Peyer's patch (tissue), 4 donors: Measurements from ENCODE around the gene TMX2. TPM values are rescaled to one million over a fixed set of nuclear protein-coding genes. Genes with fewer than 3 reads are reported as not detected.

Experiments used
- DNase-seq, 3 donors: peaks; one replicate each; pipeline ENCODE4 v3.0.0-alpha.2; 2017 to 2019
- H3K27ac ChIP-seq, 4 donors: fragments of 200-600 bp; sonication (generic); one replicate each; pipeline ENCODE4 v1.5.1; 2016 to 2019
- H3K27me3 ChIP-seq, 2 donors: fragments of 200-600 bp; sonication (generic); one replicate each; pipeline ENCODE4 v1.5.1; 2019
- H3K36me3 ChIP-seq, 3 donors: fragments of 200-600 bp; sonication (generic); one replicate each; pipeline ENCODE4 v1.5.1; 2016 to 2019
- H3K4me1 ChIP-seq, 4 donors: fragments of 200-600 bp; sonication (generic); one replicate each; pipeline ENCODE4 v1.5.1; 2016 to 2019
- H3K4me3 ChIP-seq, 4 donors: fragments of 200-600 bp; sonication (generic); 1 replicate in 3 of 4; 2 replicates in 1 of 4; pipeline ENCODE4 v1.5.1; 2016 to 2019; ENCODE audit warnings: mild to moderate bottlenecking in 1 of 4
- H3K9me3 ChIP-seq, 4 donors: fragments of 200-600 bp; sonication (generic); one replicate each; pipeline ENCODE4 v1.5.1; 2016 to 2019; ENCODE audit warnings: mild to moderate bottlenecking in 1 of 4
- POLR2A ChIP-seq, 2 donors: fragments of 450-650 bp; IDR thresholded peaks; one replicate each; pipeline ENCODE4 v1.5.1; 2017; ENCODE audit warnings: antibody characterized with exemption in 2 of 2, mild to moderate bottlenecking in 2 of 2, moderate library complexity in 2 of 2
- total RNA-seq, 4 donors: library from RNA; depleted of rRNA; stranded (reverse); fragments of >200 nt; gene quantifications; one replicate each; pipeline ENCODE4 v1.1.0, GENCODE V29; 2016
- TF ChIP-seq, protein P1 (sequence below), 6 experiments: fragments of 450-650 bp in 4 of 6; fragments of 200-600 bp in 2 of 6; sonication (generic) in 1 of 6; IDR thresholded peaks; one replicate each; pipeline ENCODE4 v1.5.1; 2017 to 2019; ENCODE audit warnings: antibody characterized with exemption in 6 of 6, mild to moderate bottlenecking in 3 of 6, moderate library complexity in 1 of 6

TMX2 gene
- total RNA-seq, 4 donors from 2014 or later: 18.2 to 86.0 (median 74.9) TPM

DNA sequence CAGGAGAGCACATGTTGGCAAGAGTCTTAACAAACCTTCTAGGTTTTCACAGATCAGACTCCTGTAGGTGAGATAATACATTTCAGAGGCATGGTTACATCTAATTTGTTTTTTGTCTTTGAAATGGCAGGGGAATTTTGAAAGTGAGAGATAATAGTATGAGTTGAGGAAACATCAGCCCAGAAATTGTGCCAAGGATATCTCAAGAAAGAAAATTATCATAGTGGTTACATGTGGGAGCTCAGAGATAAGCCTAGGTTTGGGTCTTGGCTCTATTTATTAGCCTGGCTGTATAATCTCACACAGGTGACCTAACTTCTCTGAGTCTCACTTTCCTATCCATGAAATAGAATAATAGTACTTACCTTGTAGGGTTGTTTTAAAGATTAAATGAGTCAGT is 38.8 kb downstream of the TMX2 start:
- no peak for TF ChIP-seq POLR2A (IDR thresholded peaks at IDR 0.05)
- TF ChIP-seq, protein P1, sequence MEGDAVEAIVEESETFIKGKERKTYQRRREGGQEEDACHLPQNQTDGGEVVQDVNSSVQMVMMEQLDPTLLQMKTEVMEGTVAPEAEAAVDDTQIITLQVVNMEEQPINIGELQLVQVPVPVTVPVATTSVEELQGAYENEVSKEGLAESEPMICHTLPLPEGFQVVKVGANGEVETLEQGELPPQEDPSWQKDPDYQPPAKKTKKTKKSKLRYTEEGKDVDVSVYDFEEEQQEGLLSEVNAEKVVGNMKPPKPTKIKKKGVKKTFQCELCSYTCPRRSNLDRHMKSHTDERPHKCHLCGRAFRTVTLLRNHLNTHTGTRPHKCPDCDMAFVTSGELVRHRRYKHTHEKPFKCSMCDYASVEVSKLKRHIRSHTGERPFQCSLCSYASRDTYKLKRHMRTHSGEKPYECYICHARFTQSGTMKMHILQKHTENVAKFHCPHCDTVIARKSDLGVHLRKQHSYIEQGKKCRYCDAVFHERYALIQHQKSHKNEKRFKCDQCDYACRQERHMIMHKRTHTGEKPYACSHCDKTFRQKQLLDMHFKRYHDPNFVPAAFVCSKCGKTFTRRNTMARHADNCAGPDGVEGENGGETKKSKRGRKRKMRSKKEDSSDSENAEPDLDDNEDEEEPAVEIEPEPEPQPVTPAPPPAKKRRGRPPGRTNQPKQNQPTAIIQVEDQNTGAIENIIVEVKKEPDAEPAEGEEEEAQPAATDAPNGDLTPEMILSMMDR (IDR thresholded peaks at IDR 0.05): no peak
- no peaks in the 10 kb centered on the region for H3K36me3 ChIP-seq
- H3K4me3 ChIP-seq: no peak overlapping the region
- no peaks in the 10 kb centered on the region for H3K27me3 ChIP-seq
- DNase-seq: no peak
- H3K4me1 ChIP-seq: peaks cover 0 to 6% (median 0%) of the 10 kb centered on the region in 4 donors
- no peak overlapping the region for H3K27ac ChIP-seq
- H3K9me3 ChIP-seq: no peaks in the 10 kb centered on the region

DNA sequence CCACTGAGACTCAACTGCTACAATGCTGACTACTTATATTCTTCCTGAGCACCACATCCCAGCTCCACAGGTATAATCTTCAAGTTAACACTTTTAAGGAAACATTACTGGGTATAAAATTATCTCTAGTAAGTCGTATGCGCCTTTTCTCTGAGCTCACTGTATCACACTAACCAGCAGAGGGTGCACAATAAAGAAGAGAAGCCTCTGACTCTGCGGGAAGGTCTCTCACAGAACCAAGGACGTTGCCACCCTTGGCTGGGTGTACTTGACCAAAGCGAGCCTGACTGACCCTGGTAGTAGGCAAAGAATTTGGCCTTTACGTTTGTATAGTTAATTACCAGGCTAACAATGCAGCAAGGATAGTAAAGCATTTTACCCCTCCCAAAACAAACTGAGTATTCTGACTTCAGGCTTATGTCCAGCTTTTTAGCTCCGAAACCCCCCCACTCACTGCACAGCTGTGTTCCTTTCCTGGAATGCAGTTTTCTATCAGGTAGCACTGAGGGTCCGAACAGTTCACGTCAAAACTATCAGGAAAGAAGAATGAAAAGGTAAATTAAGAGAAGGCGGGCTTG is 39.4 kb downstream of the TMX2 start, which contains the start of gene BTBD18:
Gene BTBD18, minus strand, starts transcription at position 144 of the 578 bp plus-strand sequence. CDS start 631 bp downstream, outside the sequence.
- Histone ChIP-seq H3K27me3 (no peaks in the 10 kb centered on the region), H3K9me3 (no peaks in the 10 kb centered on the region), H3K27ac (no peak within 1 kb of the TSS), H3K4me3 (no peak within 1 kb of the TSS), H3K4me1 (peaks cover 0 to 6% (median 0%) of the 10 kb centered on the region in 4 donors), H3K36me3 (no peaks in the 10 kb centered on the region)
- TF ChIP-seq POLR2A (IDR thresholded peaks at IDR 0.05): no peak
- TF ChIP-seq, protein P1 (IDR thresholded peaks at IDR 0.05): peak in 4 of 6 experiments; percentile 33 to 81 (median 76)
- DNase-seq: peak in 1 of 3 donors; percentile 68

DNA sequence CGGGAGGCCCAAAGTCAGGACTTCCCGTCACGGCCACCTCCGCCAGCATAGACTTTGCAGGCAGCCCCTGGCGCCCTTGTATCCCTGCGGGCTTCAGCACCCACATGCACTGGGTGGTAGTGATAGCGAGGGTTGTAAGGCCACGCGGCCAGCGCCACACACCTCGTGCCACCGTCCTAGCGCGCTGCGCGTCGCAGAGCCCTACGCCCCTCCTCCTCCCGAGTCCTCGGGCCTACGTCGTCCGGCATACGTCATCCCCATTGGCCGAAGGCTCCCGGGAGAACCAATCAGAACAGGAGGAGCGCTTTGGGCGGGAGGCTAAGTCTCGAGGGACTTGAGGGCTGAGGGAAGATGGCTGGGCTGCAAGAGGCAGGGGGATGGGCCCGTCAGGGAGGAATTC is 40.6 kb downstream of the TMX2 start:
- no peak for TF ChIP-seq POLR2A (IDR thresholded peaks at IDR 0.05)
- TF ChIP-seq, protein P1 (IDR thresholded peaks at IDR 0.05): no peak
- no peaks in the 10 kb centered on the region for H3K36me3 ChIP-seq
- H3K4me3 ChIP-seq: no peak overlapping the region
- H3K4me1 ChIP-seq: peaks cover 0 to 6% (median 0%) of the 10 kb centered on the region in 4 donors
- H3K27ac ChIP-seq: no peak overlapping the region
- no peak for DNase-seq
- no peaks in the 10 kb centered on the region for H3K27me3 ChIP-seq
- no peaks in the 10 kb centered on the region for H3K9me3 ChIP-seq

DNA sequence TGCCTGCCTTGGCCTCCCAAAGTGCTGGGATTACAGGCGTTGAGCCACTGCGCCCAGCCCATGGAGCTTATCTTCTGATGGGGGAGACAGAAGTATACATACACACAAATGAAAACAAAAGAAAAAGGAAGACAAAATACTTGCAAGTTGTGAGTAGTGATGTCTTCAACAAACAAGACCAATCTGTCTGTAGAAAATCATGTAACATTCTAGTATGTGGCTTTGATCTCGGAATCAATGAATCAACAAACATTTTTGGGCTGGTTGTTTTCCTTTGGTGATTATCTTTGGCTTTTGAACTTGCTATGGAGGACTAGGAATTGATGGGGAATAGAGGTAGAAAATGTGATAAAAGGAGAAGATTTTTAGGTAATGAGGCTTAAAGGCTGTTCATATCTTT is 45.8 kb downstream of the TMX2 start:
- Histone ChIP-seq H3K4me1 (no peaks in the 10 kb centered on the region), H3K27ac (no peak overlapping the region), H3K36me3 (no peaks in the 10 kb centered on the region), H3K4me3 (no peak overlapping the region), H3K27me3 (no peaks in the 10 kb centered on the region), H3K9me3 (no peaks in the 10 kb centered on the region)
- DNase-seq: no peak
- TF ChIP-seq, protein P1 (IDR thresholded peaks at IDR 0.05): no peak
- no peak for TF ChIP-seq POLR2A (IDR thresholded peaks at IDR 0.05)

DNA sequence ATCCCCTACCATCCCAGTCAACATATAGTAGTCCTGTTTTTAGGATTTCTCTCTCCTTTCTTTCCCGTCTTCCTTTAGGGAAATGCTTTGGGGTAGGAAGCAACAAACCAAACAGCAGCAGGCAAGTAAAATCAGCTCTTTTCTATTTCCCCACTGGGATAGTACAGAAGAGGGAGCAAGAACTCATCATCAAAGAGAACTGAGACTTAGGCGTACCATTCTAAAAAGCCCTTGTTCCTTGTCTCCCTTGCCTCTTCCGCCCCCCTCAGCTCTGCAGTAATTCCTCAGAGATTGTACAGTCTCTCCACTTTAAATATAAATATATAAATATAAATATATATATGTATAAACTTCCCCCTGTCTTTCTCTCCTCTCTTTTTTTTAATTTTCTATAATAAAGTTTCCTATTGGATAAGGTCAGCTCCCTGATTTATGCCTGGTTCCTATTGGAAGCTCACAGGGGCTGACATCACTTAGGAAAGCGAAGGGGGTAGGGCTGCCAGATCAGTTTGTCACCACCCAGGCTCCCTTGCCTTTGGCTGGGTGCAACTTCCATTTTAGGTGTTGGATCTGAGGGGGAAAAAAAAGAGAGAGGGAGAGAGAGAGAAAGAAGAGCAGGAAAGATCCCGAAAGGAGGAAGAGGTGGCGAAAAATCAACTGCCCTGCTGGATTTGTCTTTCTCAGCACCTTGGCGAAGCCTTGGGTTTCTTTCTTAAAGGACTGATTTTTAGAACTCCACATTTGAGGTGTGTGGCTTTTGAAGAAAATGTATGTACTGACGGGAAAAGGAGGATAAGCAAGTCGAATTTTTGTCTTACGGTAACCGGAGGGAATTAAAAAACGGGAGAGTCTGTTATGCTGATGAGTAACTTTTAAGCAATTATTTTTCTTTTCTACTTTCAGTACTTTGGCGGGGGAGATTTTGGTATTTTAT is 49.2 kb downstream of the TMX2 start, which contains the start of gene CTNND1:
Gene CTNND1, plus strand, starts transcription at position 502 of the 934 bp plus-strand sequence. CDS start 29,677 bp downstream, outside the sequence.
- Histone ChIP-seq H3K36me3 (no peaks in the 10 kb centered on the region), H3K27me3 (no peaks in the 10 kb centered on the region), H3K27ac (peak within 1 kb of the TSS; percentile 32 to 97 (median 86)), H3K4me3 (peak within 1 kb of the TSS; percentile 25 to 63 (median 52)), H3K9me3 (no peaks in the 10 kb centered on the region), H3K4me1 (peaks cover 0 to 19% (median 0%) of the 10 kb centered on the region in 4 donors)
- peak; percentile 48 to 90 (median 81) for DNase-seq
- peak; percentile 86 to 97 for TF ChIP-seq POLR2A (IDR thresholded peaks at IDR 0.05)
- TF ChIP-seq, protein P1 (IDR thresholded peaks at IDR 0.05): peak in 2 of 6 experiments; percentile 14 to 17
